Ovary (tissue), 3 donors: Measurements from ENCODE around the gene GABBR2.

Source experiments
- CTCF ChIP-seq, 3 donors: fragments of 450-650 bp in 2 of 3; fragments of 200-600 bp in 1 of 3; IDR thresholded peaks; one replicate each; pipeline versions ENCODE4 v1.5.1 to v1.8.0; 2016 to 2022; ENCODE audit warnings: antibody characterized with exemption in 3 of 3, mild to moderate bottlenecking in 1 of 3
- EP300 ChIP-seq: sonication (generic); formaldehyde crosslinking; IDR thresholded peaks from one replicate; pipeline ENCODE4 v1.6.1; 2017; ENCODE audit warnings: antibody characterized with exemption
- POLR2A ChIP-seq: fragments of 450-650 bp; IDR thresholded peaks from one replicate; pipeline ENCODE4 v1.6.1; 2017; ENCODE audit warnings: antibody characterized with exemption, mild to moderate bottlenecking, moderate library complexity
- donor health status: DM: no; HTN: no; CAD: no.

- TF ChIP-seq CTCF (IDR thresholded peaks at IDR 0.05) (no peak), EP300 (no peak), POLR2A (no peak)
Measured at GRCh38 chr9:98580956-98581355, 127.8 kb downstream of the GABBR2 start.
